ENCODE results near the gene PRR5L.

The PRR5L gene

DNA sequence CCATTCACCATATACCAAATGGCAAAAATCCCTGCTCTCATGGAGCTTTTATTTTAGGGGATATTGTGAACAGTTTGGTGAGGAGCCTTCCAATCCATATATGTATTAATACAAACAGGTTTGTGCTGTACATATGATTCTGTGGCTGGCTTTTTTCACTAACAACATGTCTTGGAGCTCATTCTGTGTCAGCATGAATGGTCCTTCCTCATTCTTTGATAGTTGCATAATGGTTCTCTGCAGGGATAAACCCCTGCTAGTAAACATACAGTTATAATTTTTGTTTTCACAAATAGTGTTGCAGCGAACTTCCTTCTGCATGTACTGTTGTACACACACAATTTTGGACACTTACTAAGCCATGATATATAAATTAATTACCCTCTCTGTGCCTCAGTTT, 8.3 kb downstream of the PRR5L start:
- Histone ChIP-seq H3K27me3 (ENCODE audit: control insufficient read depth, insufficient read depth, low read length, poor library complexity, severe bottlenecking) (no peaks in the 10 kb centered on the region), H3K4me3 (ENCODE audit: insufficient read depth, low read depth, low read length) (no peak overlapping the region), H3K4me1 (ENCODE audit: control insufficient read depth, insufficient read depth, low read length) (no peaks in the 10 kb centered on the region), H3K9me3 (ENCODE audit: control insufficient read depth, low read length) (no peaks in the 10 kb centered on the region), H3K27ac (ENCODE audit: insufficient read depth, low read depth, low read length, poor library complexity, severe bottlenecking) (no peak overlapping the region), H3K36me3 (ENCODE audit: control insufficient read depth, insufficient read depth, low read length) (no peaks in the 10 kb centered on the region)
- 78 to 93% methylated on average over 1 of the region's 1 CpG for WGBS, 2 experiments

DNA sequence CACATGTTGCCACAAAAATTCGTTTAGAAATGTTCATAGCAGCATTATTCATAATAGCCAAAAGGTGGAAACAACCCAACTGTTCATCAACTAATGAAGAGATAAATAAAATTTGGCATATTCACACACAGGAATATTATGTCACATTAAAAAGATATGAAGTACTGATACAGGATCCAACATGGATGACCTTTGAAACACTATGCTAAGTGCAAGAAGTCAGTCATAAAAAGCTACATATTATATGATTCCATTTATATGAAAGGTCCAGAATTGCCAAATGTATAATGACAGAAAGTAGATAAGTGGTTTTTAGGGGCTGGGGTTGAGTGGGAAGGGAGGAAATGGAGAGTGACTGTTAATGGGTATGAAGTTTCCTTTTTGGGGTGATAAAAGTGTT, 9.0 kb downstream of the PRR5L start:
- H3K4me1 ChIP-seq (ENCODE audit: control insufficient read depth, insufficient read depth, low read length): no peaks in the 10 kb centered on the region
- H3K27me3 ChIP-seq (ENCODE audit: control insufficient read depth, insufficient read depth, low read length, poor library complexity, severe bottlenecking): no peaks in the 10 kb centered on the region
- no peak overlapping the region for H3K27ac ChIP-seq (ENCODE audit: insufficient read depth, low read depth, low read length, poor library complexity, severe bottlenecking)
- no peaks in the 10 kb centered on the region for H3K36me3 ChIP-seq (ENCODE audit: control insufficient read depth, insufficient read depth, low read length)
- 54 to 55% methylated on average over 1 of the region's 1 CpG for WGBS, 2 experiments
- H3K9me3 ChIP-seq (ENCODE audit: control insufficient read depth, low read length): no peaks in the 10 kb centered on the region
- no peak overlapping the region for H3K4me3 ChIP-seq (ENCODE audit: insufficient read depth, low read depth, low read length)

DNA sequence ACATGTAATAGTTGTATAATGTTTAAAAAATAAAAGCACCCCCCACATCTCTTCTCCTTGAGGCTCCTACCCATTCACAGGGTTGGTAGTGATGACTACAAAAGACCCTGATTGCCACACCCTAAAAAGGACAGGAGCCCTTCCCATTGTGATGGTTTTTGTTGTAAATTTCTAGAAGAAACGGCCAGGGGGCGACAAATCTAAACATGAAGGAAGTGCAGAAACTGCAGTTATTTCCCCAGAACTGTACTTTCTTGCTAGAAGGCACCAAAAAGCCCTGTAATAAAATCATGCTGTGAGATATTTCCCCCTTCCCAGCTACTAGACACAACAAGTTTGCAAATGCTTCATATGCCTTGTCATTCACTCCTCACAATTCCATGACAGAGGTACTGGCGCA, 10.8 kb downstream of the PRR5L start:
- no peak overlapping the region for H3K27ac ChIP-seq (ENCODE audit: insufficient read depth, low read depth, low read length, poor library complexity, severe bottlenecking)
- no peak overlapping the region for H3K4me3 ChIP-seq (ENCODE audit: insufficient read depth, low read depth, low read length)
- 42 to 56% methylated on average over 3 of the region's 3 CpGs for WGBS, 2 experiments
- H3K27me3 ChIP-seq (ENCODE audit: control insufficient read depth, insufficient read depth, low read length, poor library complexity, severe bottlenecking): no peaks in the 10 kb centered on the region
- no peaks in the 10 kb centered on the region for H3K4me1 ChIP-seq (ENCODE audit: control insufficient read depth, insufficient read depth, low read length)
- H3K36me3 ChIP-seq (ENCODE audit: control insufficient read depth, insufficient read depth, low read length): no peaks in the 10 kb centered on the region
- H3K9me3 ChIP-seq (ENCODE audit: control insufficient read depth, low read length): no peaks in the 10 kb centered on the region

DNA sequence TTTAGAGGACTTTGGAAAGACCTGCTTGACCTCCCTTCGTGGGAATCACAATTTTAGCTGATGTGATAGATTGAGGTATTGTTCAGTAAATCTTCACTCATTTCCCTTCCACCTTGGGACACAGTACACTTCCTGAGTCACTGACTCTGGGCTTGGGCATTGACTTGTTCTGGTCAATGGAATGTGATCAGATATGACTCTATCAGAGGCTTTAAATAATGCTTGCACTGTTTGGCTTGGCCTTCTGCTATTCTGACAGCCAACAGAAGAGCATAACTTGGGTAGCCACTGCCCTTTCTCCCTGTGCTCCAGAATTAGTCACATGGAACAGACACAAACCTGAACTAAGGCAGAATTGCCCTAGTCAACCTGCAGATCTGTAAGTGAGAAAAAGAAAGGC, 12.5 kb downstream of the PRR5L start:
- Histone ChIP-seq H3K9me3 (ENCODE audit: control insufficient read depth, low read length) (no peaks in the 10 kb centered on the region), H3K36me3 (ENCODE audit: control insufficient read depth, insufficient read depth, low read length) (no peaks in the 10 kb centered on the region), H3K27me3 (ENCODE audit: control insufficient read depth, insufficient read depth, low read length, poor library complexity, severe bottlenecking) (no peaks in the 10 kb centered on the region), H3K27ac (ENCODE audit: insufficient read depth, low read depth, low read length, poor library complexity, severe bottlenecking) (no peak overlapping the region), H3K4me3 (ENCODE audit: insufficient read depth, low read depth, low read length) (no peak overlapping the region), H3K4me1 (ENCODE audit: control insufficient read depth, insufficient read depth, low read length) (no peaks in the 10 kb centered on the region)
- WGBS, 2 experiments: 78 to 82% methylated on average over 1 of the region's 1 CpG

DNA sequence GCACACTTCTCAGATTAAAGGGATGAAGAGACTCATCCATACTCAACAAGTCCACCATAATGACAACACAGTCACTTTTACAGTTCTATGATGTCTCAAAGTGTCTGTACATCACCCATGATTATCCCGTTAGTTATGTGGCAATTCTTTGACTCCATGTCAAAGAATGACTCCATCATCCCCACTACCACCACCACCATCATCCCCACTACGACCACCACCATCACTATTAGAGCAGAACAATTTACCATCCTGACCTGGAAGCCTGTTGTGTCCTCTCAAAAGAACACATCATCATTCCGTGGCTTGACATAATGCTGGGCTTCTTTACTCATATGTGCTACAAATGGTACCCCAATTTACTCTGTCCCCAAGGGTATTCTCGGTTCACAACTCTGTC, 13.7 kb downstream of the PRR5L start:
- Histone ChIP-seq H3K4me3 (ENCODE audit: insufficient read depth, low read depth, low read length) (no peak overlapping the region), H3K4me1 (ENCODE audit: control insufficient read depth, insufficient read depth, low read length) (no peaks in the 10 kb centered on the region), H3K27me3 (ENCODE audit: control insufficient read depth, insufficient read depth, low read length, poor library complexity, severe bottlenecking) (no peaks in the 10 kb centered on the region), H3K9me3 (ENCODE audit: control insufficient read depth, low read length) (no peaks in the 10 kb centered on the region), H3K27ac (ENCODE audit: insufficient read depth, low read depth, low read length, poor library complexity, severe bottlenecking) (no peak overlapping the region), H3K36me3 (ENCODE audit: control insufficient read depth, insufficient read depth, low read length) (no peaks in the 10 kb centered on the region)
- 91 to 95% methylated on average over 4 of the region's 4 CpGs for WGBS, 2 experiments

DNA sequence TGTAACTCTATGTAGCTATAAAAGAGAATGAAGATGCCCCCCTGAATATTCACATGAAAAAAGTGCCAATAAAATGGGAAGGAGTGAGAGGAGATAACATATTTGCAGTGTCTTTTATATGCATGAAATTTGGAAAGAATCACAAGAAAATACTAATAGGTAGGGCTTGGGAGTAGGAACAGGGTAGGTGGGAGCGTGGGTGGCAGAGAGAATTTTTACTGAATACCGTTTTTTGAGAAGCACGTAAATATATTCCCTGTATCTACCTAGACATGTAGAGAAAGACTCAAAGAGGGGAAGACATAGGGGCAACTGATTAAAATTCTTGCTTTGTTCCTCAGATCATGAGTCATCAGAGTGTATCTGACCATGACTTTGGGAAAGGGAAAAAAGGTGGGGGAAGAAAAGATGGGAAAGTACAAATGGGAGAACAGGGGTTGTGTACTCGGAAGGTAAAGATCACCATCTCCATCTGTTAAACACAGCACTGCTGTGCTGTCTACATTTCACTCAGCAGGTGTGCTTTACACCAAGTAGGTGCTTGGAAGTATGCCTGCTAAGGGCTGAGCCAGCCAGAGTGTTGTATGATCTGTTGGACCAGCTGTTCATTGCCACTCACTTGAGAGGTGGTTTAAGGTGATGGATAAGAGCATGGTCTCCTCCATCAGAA, 16.0 kb downstream of the PRR5L start:
- Histone ChIP-seq H3K4me1 (ENCODE audit: control insufficient read depth, insufficient read depth, low read length) (no peaks in the 10 kb centered on the region), H3K27me3 (ENCODE audit: control insufficient read depth, insufficient read depth, low read length, poor library complexity, severe bottlenecking) (no peaks in the 10 kb centered on the region)
- WGBS, 2 experiments: 95 to 99% methylated on average over 4 of the region's 4 CpGs

DNA sequence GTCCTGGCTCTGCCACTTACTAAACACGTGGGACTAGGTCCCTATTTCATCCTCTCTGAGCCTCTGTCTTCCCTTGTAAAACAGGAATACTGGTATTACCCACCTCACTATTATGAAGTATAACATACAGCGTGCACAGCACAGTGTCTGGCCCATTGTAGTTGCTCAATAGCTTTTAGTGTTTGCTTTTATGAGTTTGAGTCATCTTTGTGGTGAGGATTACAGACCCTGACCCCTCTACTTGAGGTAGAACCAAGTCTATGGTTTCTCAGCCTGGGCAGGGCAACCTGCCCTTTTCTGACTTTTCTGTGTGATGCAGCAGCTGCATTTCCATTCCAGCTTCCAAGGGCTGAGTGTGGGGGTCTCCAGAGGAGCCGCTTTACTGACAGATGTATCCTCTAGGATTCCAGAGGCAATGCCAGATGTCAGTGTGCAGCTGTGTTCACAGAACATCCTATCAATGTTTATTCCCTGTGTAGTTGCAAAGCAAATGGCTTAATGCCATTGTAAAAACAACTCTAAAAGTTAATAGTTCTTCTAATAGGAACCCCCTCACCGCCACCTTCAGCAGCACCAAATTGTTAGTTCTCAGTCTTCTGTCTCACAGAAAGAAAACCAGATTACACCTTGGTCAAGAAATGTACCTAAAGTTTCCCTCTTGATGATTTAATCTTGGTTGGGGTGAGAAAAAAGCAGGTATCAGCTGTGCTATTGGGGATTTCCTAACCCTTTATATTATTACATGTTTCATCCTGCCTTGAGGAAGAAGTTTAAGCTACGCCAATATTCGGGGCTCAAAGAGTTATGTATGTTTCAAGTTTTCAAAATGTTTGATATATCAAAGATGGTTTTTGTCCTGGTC, 16.8 kb downstream of the PRR5L start:
- Histone ChIP-seq H3K36me3 (ENCODE audit: control insufficient read depth, insufficient read depth, low read length) (no peaks in the 10 kb centered on the region), H3K4me1 (ENCODE audit: control insufficient read depth, insufficient read depth, low read length) (no peaks in the 10 kb centered on the region), H3K4me3 (ENCODE audit: insufficient read depth, low read depth, low read length) (no peak overlapping the region), H3K27ac (ENCODE audit: insufficient read depth, low read depth, low read length, poor library complexity, severe bottlenecking) (no peak overlapping the region), H3K9me3 (ENCODE audit: control insufficient read depth, low read length) (no peaks in the 10 kb centered on the region), H3K27me3 (ENCODE audit: control insufficient read depth, insufficient read depth, low read length, poor library complexity, severe bottlenecking) (no peaks in the 10 kb centered on the region)
- WGBS, 2 experiments: 89 to 92% methylated on average over 6 of the region's 6 CpGs

More for the DNA sequence above, 16.0 kb downstream of the PRR5L start:
- Histone ChIP-seq H3K4me3 (ENCODE audit: insufficient read depth, low read depth, low read length) (no peak overlapping the region), H3K36me3 (ENCODE audit: control insufficient read depth, insufficient read depth, low read length) (no peaks in the 10 kb centered on the region), H3K9me3 (ENCODE audit: control insufficient read depth, low read length) (no peaks in the 10 kb centered on the region), H3K27ac (ENCODE audit: insufficient read depth, low read depth, low read length, poor library complexity, severe bottlenecking) (no peak overlapping the region)

DNA sequence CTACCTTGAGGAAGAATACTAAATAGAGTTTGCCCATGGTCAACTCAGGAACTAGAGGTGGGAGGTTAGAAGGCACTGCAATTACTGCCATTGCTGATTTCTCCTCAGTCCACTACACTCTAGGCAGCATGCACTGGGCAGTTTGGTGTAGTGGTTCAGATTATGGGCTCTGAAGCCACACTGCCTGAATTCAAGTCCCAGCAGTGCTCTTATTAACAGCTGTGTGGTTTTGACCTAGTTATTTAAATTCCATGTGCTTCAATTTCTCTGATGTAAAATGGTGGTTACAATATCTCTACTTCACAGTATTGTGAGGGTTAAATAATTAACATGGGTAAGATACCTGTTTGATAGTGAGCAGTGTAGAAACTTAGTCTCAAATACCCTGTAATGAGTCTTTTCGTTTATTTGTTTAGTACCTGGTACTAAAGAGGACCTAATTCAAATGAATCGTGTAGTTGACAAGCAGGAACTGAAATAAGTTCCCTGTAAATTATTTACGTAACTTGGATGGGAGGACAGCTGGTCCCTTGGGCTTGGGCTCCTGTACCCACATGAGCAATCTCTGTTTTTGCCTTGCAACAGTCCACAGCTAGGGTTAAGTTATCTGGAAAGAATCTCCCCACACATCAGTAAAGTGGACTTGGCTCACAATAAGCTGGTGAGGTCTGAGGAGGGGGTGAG, 17.8 kb downstream of the PRR5L start:
- Histone ChIP-seq H3K27me3 (ENCODE audit: control insufficient read depth, insufficient read depth, low read length, poor library complexity, severe bottlenecking) (no peaks in the 10 kb centered on the region), H3K4me1 (ENCODE audit: control insufficient read depth, insufficient read depth, low read length) (no peaks in the 10 kb centered on the region), H3K4me3 (ENCODE audit: insufficient read depth, low read depth, low read length) (no peak overlapping the region), H3K36me3 (ENCODE audit: control insufficient read depth, insufficient read depth, low read length) (no peaks in the 10 kb centered on the region), H3K9me3 (ENCODE audit: control insufficient read depth, low read length) (no peaks in the 10 kb centered on the region), H3K27ac (ENCODE audit: insufficient read depth, low read depth, low read length, poor library complexity, severe bottlenecking) (no peak overlapping the region)
- 95% methylated on average over 3 of the region's 3 CpGs for WGBS, 2 experiments

DNA sequence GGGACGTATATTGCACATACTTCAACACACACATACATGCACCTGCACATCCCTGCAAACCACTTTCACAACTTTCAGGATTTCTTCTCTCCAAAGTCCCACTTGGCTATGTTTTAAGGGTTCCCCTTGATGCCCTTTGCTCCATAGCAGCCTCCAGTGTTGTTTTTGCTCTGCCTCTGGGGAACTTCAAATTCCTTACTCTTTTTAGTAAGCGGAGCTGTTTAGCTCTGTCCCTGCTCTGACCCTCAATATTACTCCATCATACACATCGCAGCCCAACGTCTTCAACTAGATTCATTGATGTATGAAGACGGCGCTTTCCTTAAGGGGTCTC, 18.3 kb downstream of the PRR5L start:
- H3K27ac ChIP-seq (ENCODE audit: insufficient read depth, low read depth, low read length, poor library complexity, severe bottlenecking): no peak overlapping the region
- H3K4me1 ChIP-seq (ENCODE audit: control insufficient read depth, insufficient read depth, low read length): no peaks in the 10 kb centered on the region
- H3K4me3 ChIP-seq (ENCODE audit: insufficient read depth, low read depth, low read length): no peak overlapping the region
- H3K36me3 ChIP-seq (ENCODE audit: control insufficient read depth, insufficient read depth, low read length): no peaks in the 10 kb centered on the region
- 91 to 96% methylated on average over 6 of the region's 6 CpGs for WGBS, 2 experiments
- no peaks in the 10 kb centered on the region for H3K9me3 ChIP-seq (ENCODE audit: control insufficient read depth, low read length)
- H3K27me3 ChIP-seq (ENCODE audit: control insufficient read depth, insufficient read depth, low read length, poor library complexity, severe bottlenecking): no peaks in the 10 kb centered on the region

DNA sequence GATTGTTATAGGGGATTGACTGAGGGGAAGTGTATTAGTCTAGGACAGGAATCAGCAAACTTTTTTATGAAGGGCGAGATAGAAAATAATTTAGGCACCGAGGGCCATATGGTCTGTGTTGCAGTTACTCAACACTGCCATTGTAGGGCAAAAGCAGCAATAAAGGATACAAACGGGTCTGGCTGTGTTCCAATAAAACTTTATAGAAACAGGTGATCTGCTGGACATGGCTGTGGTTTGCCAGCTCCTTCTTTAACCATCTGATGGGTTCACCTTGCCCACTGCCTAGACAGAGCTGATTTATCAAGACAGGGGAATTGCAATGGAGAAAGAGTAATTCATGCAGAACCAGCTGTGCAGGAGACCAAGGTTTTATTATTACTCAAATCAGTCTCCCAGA, 20.0 kb downstream of the PRR5L start:
- Histone ChIP-seq H3K27me3 (ENCODE audit: control insufficient read depth, insufficient read depth, low read length, poor library complexity, severe bottlenecking) (no peaks in the 10 kb centered on the region), H3K4me1 (ENCODE audit: control insufficient read depth, insufficient read depth, low read length) (no peaks in the 10 kb centered on the region), H3K4me3 (ENCODE audit: insufficient read depth, low read depth, low read length) (no peak overlapping the region), H3K9me3 (ENCODE audit: control insufficient read depth, low read length) (no peaks in the 10 kb centered on the region), H3K27ac (ENCODE audit: insufficient read depth, low read depth, low read length, poor library complexity, severe bottlenecking) (no peak overlapping the region), H3K36me3 (ENCODE audit: control insufficient read depth, insufficient read depth, low read length) (no peaks in the 10 kb centered on the region)
- WGBS, 2 experiments: 88 to 92% methylated on average over 3 of the region's 3 CpGs
